IMR-90 (cell line): Measurements from ENCODE around the gene ABHD12. TPM values are rescaled to one million over a fixed set of nuclear protein-coding genes. Genes with fewer than 3 reads are reported as not detected.

Source experiments
- ATAC-seq: fragments of 200-7000 bp; cut with Tn5 transposase; 2 replicates; pipeline ENCODE4 v1.9.1; 2020; ENCODE audit warnings: low read depth, mild to moderate bottlenecking, moderate library complexity
- BruUV-seq: library from RNA; stranded (reverse); fragments of 400-500 nt; replicated peaks from 2 replicates; lab custom pipeline; 2021; lab: Mats Ljungman, UMichigan
- CTCF ChIA-PET: fragments of 300-600 bp; formaldehyde crosslinking; extraction: SDS; loops from one replicate; lab custom pipeline; 2021; ENCODE audit warnings: antibody characterized with exemption; lab: Yijun Ruan, JAX
- POLR2A ChIA-PET: fragments of 300-600 bp; sonication (Branson Sonifier 250); formaldehyde crosslinking; loops from one replicate; lab custom pipeline; 2022; ENCODE audit warnings: antibody characterized with exemption; ENCODE audit not compliant: unreplicated experiment; lab: Charles Lee
- DNase-seq: peaks from one replicate; pipeline ENCODE4 v3.0.0; 2013
- H2AFZ ChIP-seq: replicated peaks from 2 replicates; pipeline ENCODE3; 2013; ENCODE audit warnings: low read length, mild to moderate bottlenecking; ENCODE audit not compliant: poor library complexity
- H2AK5ac ChIP-seq: 2 replicates; pipeline ENCODE4 v1.6.1; 2013; ENCODE audit warnings: low read depth, low read length, inconsistent platforms
- H2AK9ac ChIP-seq: replicated peaks from 2 replicates; pipeline ENCODE3; 2013; ENCODE audit warnings: mild to moderate bottlenecking, low read depth, low read length, moderate library complexity; ENCODE audit not compliant: poor library complexity
- H2BK120ac ChIP-seq: 2 replicates; pipeline ENCODE4 v1.6.1; 2013; ENCODE audit warnings: low read depth, low read length, inconsistent platforms
- H2BK15ac ChIP-seq: 3 replicates; pipeline ENCODE4 v1.6.1; 2013; ENCODE audit warnings: low read depth, low read length, inconsistent platforms
- H2BK20ac ChIP-seq: 2 replicates; pipeline ENCODE4 v1.6.1; 2013; ENCODE audit warnings: low read depth, mild to moderate bottlenecking, inconsistent platforms, low read length, moderate library complexity
- H2BK5ac ChIP-seq: 2 replicates; pipeline ENCODE4 v1.6.1; 2013; ENCODE audit warnings: mild to moderate bottlenecking, low read depth, low read length, inconsistent platforms; ENCODE audit not compliant: poor library complexity, severe bottlenecking
- H3K14ac ChIP-seq: replicated peaks from 2 replicates; pipeline ENCODE4 v1.6.1; 2013; ENCODE audit warnings: low read depth, low read length, inconsistent platforms
- H3K18ac ChIP-seq: 2 replicates; pipeline ENCODE4 v1.6.1; 2013; ENCODE audit warnings: low read depth, low read length, control low read depth
- H3K23ac ChIP-seq: 2 replicates; pipeline ENCODE4 v1.6.1; 2013; ENCODE audit warnings: low read depth, low read length, inconsistent platforms
- H3K27ac ChIP-seq: 2 replicates; pipeline ENCODE4 v1.5.1; 2013; ENCODE audit warnings: mild to moderate bottlenecking, control low read depth, low read length; ENCODE audit not compliant: insufficient read depth
- H3K27me3 ChIP-seq: 2 replicates; pipeline ENCODE4 v1.6.1; 2013; ENCODE audit warnings: low read length; ENCODE audit not compliant: control insufficient read depth, insufficient read depth
- H3K36me3 ChIP-seq: 2 replicates; pipeline ENCODE4 v1.6.1; 2013; ENCODE audit warnings: low read length, mixed read lengths; ENCODE audit not compliant: control insufficient read depth, insufficient read depth
- H3K4ac ChIP-seq: 2 replicates; pipeline ENCODE4 v1.6.1; 2013; ENCODE audit warnings: low read depth, low read length, inconsistent platforms
- H3K4me1 ChIP-seq: 2 replicates; pipeline ENCODE4 v1.6.1; 2013; ENCODE audit warnings: low read length, mixed read lengths; ENCODE audit not compliant: control insufficient read depth, insufficient read depth
- H3K4me2 ChIP-seq: 2 replicates; pipeline ENCODE4 v1.6.1; 2013; ENCODE audit warnings: low read depth, mild to moderate bottlenecking, control low read depth, low read length, moderate library complexity
- H3K4me3 ChIP-seq: 2 replicates; pipeline ENCODE4 v1.5.1; 2013; ENCODE audit warnings: low read depth, mild to moderate bottlenecking, control low read depth, low read length, moderate library complexity; ENCODE audit not compliant: insufficient read depth
- H3K56ac ChIP-seq: 2 replicates; pipeline ENCODE4 v1.6.1; 2013; ENCODE audit warnings: low read length, inconsistent platforms; ENCODE audit not compliant: insufficient read depth; ENCODE audit errors: extremely low read depth
- H3K79me1 ChIP-seq, 2 experiments: 2 replicates each; pipeline ENCODE4 v1.6.1; 2013; ENCODE audit warnings: low read length in 2 of 2, inconsistent platforms in 1 of 2, low read depth in 1 of 2
- H3K9ac ChIP-seq: 2 replicates; pipeline ENCODE4 v1.6.1; 2013; ENCODE audit warnings: low read depth, low read length, control low read depth
- H3K9me1 ChIP-seq: 2 replicates; pipeline ENCODE4 v1.6.1; 2013; ENCODE audit warnings: low read length, inconsistent platforms; ENCODE audit not compliant: insufficient read depth
- H3K9me3 ChIP-seq: 2 replicates; pipeline ENCODE4 v1.6.1; 2013; ENCODE audit warnings: low read length; ENCODE audit not compliant: control insufficient read depth, insufficient read depth
- H4K20me1 ChIP-seq: 2 replicates; pipeline ENCODE4 v1.6.1; 2013; ENCODE audit warnings: low read length, inconsistent platforms; ENCODE audit not compliant: insufficient read depth
- H4K5ac ChIP-seq: 2 replicates; pipeline ENCODE4 v1.6.1; 2013; ENCODE audit warnings: mild to moderate bottlenecking, low read depth, low read length, control low read depth
- H4K8ac ChIP-seq, 2 experiments: 2 replicates each; pipeline ENCODE4 v1.6.1; 2013; ENCODE audit warnings: low read depth in 2 of 2, low read length in 2 of 2, control low read depth in 1 of 2, inconsistent platforms in 1 of 2
- H4K91ac ChIP-seq: 2 replicates; pipeline ENCODE4 v1.6.1; 2013; ENCODE audit warnings: low read depth, low read length, inconsistent platforms; ENCODE audit not compliant: insufficient read depth
- BHLHE40 ChIP-seq: fragments of 150-350 bp; IDR thresholded peaks from 2 replicates; pipeline ENCODE4 v1.6.1; 2016; ENCODE audit warnings: mild to moderate bottlenecking, low read depth, low read length
- CEBPB ChIP-seq: IDR thresholded peaks from 2 replicates; pipeline ENCODE4 v1.6.1; 2012; ENCODE audit warnings: low read depth, low read length, improper control_type of control experiment
- CHD1 ChIP-seq: IDR thresholded peaks from 2 replicates; pipeline ENCODE4 v1.6.1; 2012; ENCODE audit warnings: low read depth, low read length, improper control_type of control experiment
- FOS ChIP-seq: fragments of 150-350 bp; IDR thresholded peaks from 2 replicates; pipeline ENCODE4 v1.6.1; 2016; ENCODE audit warnings: low read depth, low read length
- MAFK ChIP-seq: IDR thresholded peaks from 2 replicates; pipeline ENCODE4 v1.6.1; 2012; ENCODE audit warnings: low read depth, low read length, improper control_type of control experiment
- MAZ ChIP-seq: IDR thresholded peaks from 2 replicates; pipeline ENCODE4 v1.6.1; 2012; ENCODE audit warnings: low read depth, mild to moderate bottlenecking, low read length, improper control_type of control experiment, moderate library complexity, borderline replicate concordance
- MXI1 ChIP-seq: IDR thresholded peaks from 2 replicates; pipeline ENCODE4 v1.6.1; 2012; ENCODE audit warnings: low read depth, mild to moderate bottlenecking, low read length, moderate library complexity, borderline replicate concordance
- NFE2L2 ChIP-seq: fragments of 150-350 bp; IDR thresholded peaks from 2 replicates; pipeline ENCODE4 v1.6.1; 2016; ENCODE audit warnings: low read depth, mild to moderate bottlenecking, low read length
- POLR2A ChIP-seq: IDR thresholded peaks from 2 replicates; pipeline ENCODE4 v1.6.1; 2012; ENCODE audit warnings: mild to moderate bottlenecking, low read depth, low read length
- RAD21 ChIP-seq: IDR thresholded peaks from 2 replicates; pipeline ENCODE4 v1.6.1; 2012; ENCODE audit warnings: low read length, improper control_type of control experiment
- RCOR1 ChIP-seq: IDR thresholded peaks from 2 replicates; pipeline ENCODE4 v1.6.1; 2012; ENCODE audit warnings: mild to moderate bottlenecking, low read length, improper control_type of control experiment; ENCODE audit not compliant: insufficient replicate concordance
- RFX5 ChIP-seq: IDR thresholded peaks from 2 replicates; pipeline ENCODE4 v1.8.0; 2012; ENCODE audit warnings: low read depth, mild to moderate bottlenecking, low read length, moderate library complexity
- SMC3 ChIP-seq: fragments of 150-350 bp; IDR thresholded peaks from 2 replicates; pipeline ENCODE4 v1.6.1; 2016; ENCODE audit warnings: low read depth, mild to moderate bottlenecking, antibody characterized with exemption, low read length, moderate library complexity
- WGBS, 2 experiments: methylation state at CpG; one replicate each; pipeline versions ENCODE4 v1.1.5 to v1.1.7; 2013; ENCODE audit warnings: missing lambda C conversion rate in 2 of 2; ENCODE audit not compliant: insufficient read length in 1 of 2; ENCODE audit errors: extremely low coverage in 2 of 2; 5-methylcytosine and 5-hydroxymethylcytosine counted together
- dilution Hi-C: fragments of 300-500 bp; cut with HindIII; formaldehyde crosslinking; loops from one replicate; pipeline ENCODE4 v1.14.3; 2018; ENCODE audit warnings: low sequenced_read_pairs; ENCODE audit not compliant: unreplicated experiment
- in situ Hi-C: fragments of 300-500 bp; cut with MboI; formaldehyde crosslinking; loops from 3 replicates; pipeline ENCODE4 v1.14.3; 2019; ENCODE audit warnings: low sequenced_read_pairs, inconsistent platforms, mixed read lengths
- intact Hi-C: fragments of 100-400 bp; cut with micrococcal nuclease; formaldehyde crosslinking; loops from 2 replicates; pipeline ENCODE4 v1.10.0; 2022
- polyA plus RNA-seq, 3 experiments: library from polyadenylated mRNA; depleted of rRNA; stranded (reverse); fragments of >200 nt; gene quantifications; 2 replicates each; pipeline ENCODE4 v1.2.3, GENCODE V29; 2012; ENCODE audit warnings: low replicate concordance in 1 of 3
- total RNA-seq: library from RNA; depleted of rRNA; stranded (reverse); fragments of >200 nt; gene quantifications from 2 replicates; pipeline ENCODE4 v1.2.3, GENCODE V29; 2012
- TF ChIP-seq, protein P1 (sequence below): conservative IDR thresholded peaks from 2 replicates; pipeline ENCODE4 v1.5.1; 2012; ENCODE audit warnings: mild to moderate bottlenecking, low read depth, low read length, improper control_type of control experiment
- TF ChIP-seq, protein P2 (sequence below): fragments of 150-350 bp; IDR thresholded peaks from 2 replicates; pipeline ENCODE4 v1.6.1; 2016; ENCODE audit warnings: low read depth, mild to moderate bottlenecking, low read length, moderate library complexity, borderline replicate concordance

ABHD12 gene
- total and polyA plus RNA-seq, 2 of the 4 experiments (the other 2 are of a cell fraction), result 80.7 to 108 TPM

DNA sequence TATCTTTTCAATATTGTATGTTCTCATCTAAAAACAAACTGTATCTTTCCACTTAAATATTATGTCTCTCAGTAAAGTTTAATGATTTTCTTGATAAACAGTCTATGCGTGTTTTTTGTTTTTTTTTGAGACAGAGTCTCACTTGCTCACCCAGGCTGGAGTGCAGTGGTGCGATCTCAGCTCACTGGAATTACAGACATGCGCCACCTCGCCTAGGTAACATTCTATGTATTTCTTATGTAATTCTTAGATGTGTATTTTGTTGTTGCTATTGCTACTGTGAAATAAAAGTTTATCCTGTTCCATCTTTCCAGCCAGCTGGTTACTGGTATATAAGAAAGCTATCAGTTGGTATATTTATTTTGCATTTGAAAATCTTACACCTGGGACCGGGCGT lies 29.4 kb downstream of the ABHD12 start:
- CTCF ChIA-PET, result interaction anchor here (0.9 to 1.3 kb wide), 2 partner anchors 16 to 38 kb away, joined by 3 read pairs; no protein-coding TSS in a partner anchor
- no peak overlapping the region for H3K9ac ChIP-seq
- H3K4me2 ChIP-seq, result peak overlapping the region; percentile 89

More for the DNA sequence above, 29.4 kb downstream of the ABHD12 start:
- H4K91ac ChIP-seq, result no peak overlapping the region; the same call in 1 of the 2 replicates
- TF ChIP-seq SMC3, result no peak
- TF ChIP-seq POLR2A, result no peak
- TF ChIP-seq RFX5, result no peak
- no peak for TF ChIP-seq MAFK
- TF ChIP-seq, protein P1, sequence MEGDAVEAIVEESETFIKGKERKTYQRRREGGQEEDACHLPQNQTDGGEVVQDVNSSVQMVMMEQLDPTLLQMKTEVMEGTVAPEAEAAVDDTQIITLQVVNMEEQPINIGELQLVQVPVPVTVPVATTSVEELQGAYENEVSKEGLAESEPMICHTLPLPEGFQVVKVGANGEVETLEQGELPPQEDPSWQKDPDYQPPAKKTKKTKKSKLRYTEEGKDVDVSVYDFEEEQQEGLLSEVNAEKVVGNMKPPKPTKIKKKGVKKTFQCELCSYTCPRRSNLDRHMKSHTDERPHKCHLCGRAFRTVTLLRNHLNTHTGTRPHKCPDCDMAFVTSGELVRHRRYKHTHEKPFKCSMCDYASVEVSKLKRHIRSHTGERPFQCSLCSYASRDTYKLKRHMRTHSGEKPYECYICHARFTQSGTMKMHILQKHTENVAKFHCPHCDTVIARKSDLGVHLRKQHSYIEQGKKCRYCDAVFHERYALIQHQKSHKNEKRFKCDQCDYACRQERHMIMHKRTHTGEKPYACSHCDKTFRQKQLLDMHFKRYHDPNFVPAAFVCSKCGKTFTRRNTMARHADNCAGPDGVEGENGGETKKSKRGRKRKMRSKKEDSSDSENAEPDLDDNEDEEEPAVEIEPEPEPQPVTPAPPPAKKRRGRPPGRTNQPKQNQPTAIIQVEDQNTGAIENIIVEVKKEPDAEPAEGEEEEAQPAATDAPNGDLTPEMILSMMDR, result no peak
- TF ChIP-seq CHD1, result no peak
- no peak for TF ChIP-seq FOS
- TF ChIP-seq CEBPB, result no peak
- TF ChIP-seq RAD21, result no peak
- no peak for TF ChIP-seq NFE2L2
- TF ChIP-seq, protein P2, sequence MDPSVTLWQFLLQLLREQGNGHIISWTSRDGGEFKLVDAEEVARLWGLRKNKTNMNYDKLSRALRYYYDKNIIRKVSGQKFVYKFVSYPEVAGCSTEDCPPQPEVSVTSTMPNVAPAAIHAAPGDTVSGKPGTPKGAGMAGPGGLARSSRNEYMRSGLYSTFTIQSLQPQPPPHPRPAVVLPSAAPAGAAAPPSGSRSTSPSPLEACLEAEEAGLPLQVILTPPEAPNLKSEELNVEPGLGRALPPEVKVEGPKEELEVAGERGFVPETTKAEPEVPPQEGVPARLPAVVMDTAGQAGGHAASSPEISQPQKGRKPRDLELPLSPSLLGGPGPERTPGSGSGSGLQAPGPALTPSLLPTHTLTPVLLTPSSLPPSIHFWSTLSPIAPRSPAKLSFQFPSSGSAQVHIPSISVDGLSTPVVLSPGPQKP, result no peak
- TF ChIP-seq BHLHE40, result no peak
- TF ChIP-seq MXI1, result no peak
- TF ChIP-seq MAZ, result no peak
- TF ChIP-seq RCOR1, result no peak
- H3K79me1 ChIP-seq, result peaks cover 18 to 65% of the 10 kb centered on the region in 2 experiments; a peak in 3 of 4 replicates
- H3K23ac ChIP-seq, result no peak overlapping the region
- no peaks in the 10 kb centered on the region for H3K27me3 ChIP-seq
- dilution Hi-C loops, result no loop called here
- in situ Hi-C loops, result no loop called here
- no peak overlapping the region for H2BK15ac ChIP-seq
- H4K8ac ChIP-seq, result peak overlapping the region; percentile 58 to 90; a peak in 3 of 4 replicates
- peak; percentile 64 for DNase-seq
- H3K4ac ChIP-seq, result peak overlapping the region; percentile 87
- no peak overlapping the region for H2BK20ac ChIP-seq
- no TSS peak for BruUV-seq
- ATAC-seq, result peak; percentile 63
- no peak overlapping the region; the same call in 1 of the 2 replicates for H4K5ac ChIP-seq
- H3K36me3 ChIP-seq, result no peaks in the 10 kb centered on the region
- H3K18ac ChIP-seq, result no peak overlapping the region
- H3K9me1 ChIP-seq, result peaks cover 11% of the 10 kb centered on the region
- H3K27ac ChIP-seq, result peak overlapping the region; percentile 98
- peak overlapping the region; percentile 81; the same call in 1 of the 2 replicates for H3K14ac ChIP-seq
- peaks cover 11% of the 10 kb centered on the region for H4K20me1 ChIP-seq
- H3K56ac ChIP-seq, result no peak overlapping the region
- H3K4me3 ChIP-seq, result no peak overlapping the region
- H3K4me1 ChIP-seq, result peaks cover 15% of the 10 kb centered on the region
- intact Hi-C loops, result loop anchor here (1.0 to 2.0 kb wide), 2 partner anchors 11 to 16 kb away; no protein-coding TSS in a partner anchor
- peak overlapping the region; percentile 84 for H2BK120ac ChIP-seq
- peak overlapping the region; percentile 89 for H2BK5ac ChIP-seq
- H3K9me3 ChIP-seq, result no peaks in the 10 kb centered on the region
- H2AK9ac ChIP-seq, result no peak overlapping the region
- POLR2A ChIA-PET, result no interaction called here
- 100% methylated on average over 2 of the region's 6 CpGs; no CpG with 5 or more reads in 1 of the 2 experiments for WGBS, 2 experiments
- no peak overlapping the region for H2AK5ac ChIP-seq
- H2AFZ ChIP-seq, result no peak overlapping the region
